Endothelial cell of umbilical vein (primary cell): ENCODE data around the gene CYP27A1.

ENCODE experiments used
- CTCF ChIP-seq, 2 donors: IDR thresholded peaks; 1 replicate in 1 of 2; 2 replicates in 1 of 2; pipeline ENCODE4 v1.5.1; 2011; ENCODE audit warnings: low read length in 2 of 2, mild to moderate bottlenecking in 2 of 2, moderate library complexity in 2 of 2, control low read depth in 1 of 2, inconsistent platforms in 1 of 2, low read depth in 1 of 2; ENCODE audit not compliant: insufficient read depth in 1 of 2; ENCODE audit errors: extremely low read depth in 1 of 2
- EZH2 ChIP-seq: IDR thresholded peaks from 2 replicates; pipeline ENCODE4 v1.6.1; 2012; ENCODE audit warnings: borderline replicate concordance, low read depth, mild to moderate bottlenecking, moderate library complexity, low read length, inconsistent platforms; ENCODE audit not compliant: severe bottlenecking
- GATA2 ChIP-seq: IDR thresholded peaks from 2 replicates; pipeline ENCODE4 v1.7.0; 2011; ENCODE audit warnings: low read depth, mild to moderate bottlenecking, moderate library complexity, mixed read lengths, low read length; ENCODE audit not compliant: insufficient read length, insufficient read depth
- JUN ChIP-seq: IDR thresholded peaks from 2 replicates; pipeline ENCODE4 v1.6.1; 2011; ENCODE audit warnings: borderline replicate concordance, low read depth; ENCODE audit not compliant: insufficient read length, insufficient read depth
- MAX ChIP-seq: IDR thresholded peaks from 2 replicates; pipeline ENCODE4 v1.6.1; 2011; ENCODE audit not compliant: insufficient read depth, insufficient read length
- POLR2A ChIP-seq: IDR thresholded peaks from 2 replicates; pipeline ENCODE4 v1.6.1; 2012; ENCODE audit warnings: low read depth, mild to moderate bottlenecking, control low read depth, low read length
- POLR2AphosphoS5 ChIP-seq: IDR thresholded peaks from 2 replicates; pipeline ENCODE4 v1.6.1; 2012; ENCODE audit warnings: low read depth, mild to moderate bottlenecking, control low read depth, low read length, moderate library complexity; ENCODE audit not compliant: insufficient read depth

GRCh38 chr2:218851286-218851685 is 69.3 kb downstream of the CYP27A1 start:
- no peak for TF ChIP-seq CTCF (IDR thresholded peaks at IDR 0.05; ENCODE audit: extremely low read depth in 1 of 2, insufficient read depth in 1 of 2, low read depth in 1 of 2, low read length in 2 of 2)
- TF ChIP-seq POLR2AphosphoS5: no peak
- no peak for TF ChIP-seq MAX
- TF ChIP-seq EZH2: no peak
- no peak for TF ChIP-seq POLR2A
- TF ChIP-seq GATA2: no peak
- TF ChIP-seq JUN: no peak
